ENCODE results near the gene KRTAP1-5. TPM values are rescaled to one million over a fixed set of nuclear protein-coding genes. Genes with fewer than 3 reads are reported as not detected.

The KRTAP1-5 gene
- total and polyA plus RNA-seq, 2 donors (not counting 3 experiments of a cell fraction or from before 2014, with no cell fraction given): not detected

DNA sequence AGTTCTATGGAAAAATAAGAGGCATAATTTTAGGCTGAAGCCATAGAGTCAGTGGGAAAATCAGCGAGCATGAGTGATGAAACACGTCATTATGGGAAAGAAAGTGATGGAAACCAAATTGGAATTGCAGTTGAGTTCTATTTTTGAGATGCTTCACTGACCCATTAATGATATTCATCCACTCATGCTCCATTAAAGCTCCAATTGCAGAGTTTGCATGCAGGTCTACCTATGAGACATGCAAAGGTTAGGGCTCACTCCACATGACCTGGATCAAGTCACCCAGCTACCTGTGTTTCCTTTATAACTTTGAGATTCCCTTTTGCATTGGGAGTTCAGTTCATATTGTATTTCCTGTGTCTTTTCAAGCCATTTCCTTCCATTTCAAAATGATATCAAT lies 46.7 kb upstream of the KRTAP1-5 start:
- intact Hi-C loops (cut with micrococcal nuclease): no loop called here
- no peak for DNase-seq (ENCODE audit: low read depth, low spot score)
- Histone ChIP-seq H3K27ac (ENCODE audit: insufficient read depth, low read depth, low read length) (no peak overlapping the region), H3K9me3 (replicated peaks; ENCODE audit: control insufficient read depth, insufficient read depth, low read length) (no peaks in the 10 kb centered on the region), H3K4me2 (ENCODE audit: insufficient read depth, low read length) (no peak overlapping the region), H3K36me3 (ENCODE audit: control insufficient read depth in 2 of 2, extremely low read depth in 1 of 2, insufficient read depth in 2 of 2, low read length in 2 of 2) (no peaks in the 10 kb centered on the region), H3K9me1 (replicated peaks; ENCODE audit: control insufficient read depth, extremely low read depth, insufficient read depth, low read length) (no peaks in the 10 kb centered on the region), H3K4me1 (ENCODE audit: control insufficient read depth, extremely low read depth, insufficient read depth, low read length) (no peaks in the 10 kb centered on the region), H4K20me1 (replicated peaks; ENCODE audit: control insufficient read depth, extremely low read depth, insufficient read depth, low read length) (no peaks in the 10 kb centered on the region), H3K27me3 (ENCODE audit: control insufficient read depth in 2 of 2, insufficient read depth in 2 of 2, low read length in 2 of 2) (no peaks in the 10 kb centered on the region), H2AFZ (ENCODE audit: low read depth, low read length) (no peak overlapping the region), H3K9ac (replicated peaks; ENCODE audit: extremely low read depth, insufficient read depth, low read length) (no peak overlapping the region), H3K4me3 (replicated peaks in 1 of 3; ENCODE audit: insufficient read depth in 1 of 3, low read depth in 1 of 3, low read length in 3 of 3) (no peak overlapping the region), H3K79me2 (ENCODE audit: control insufficient read depth, insufficient read depth, low read length) (no peaks in the 10 kb centered on the region)
- ChIA-PET POLR2A (no interaction called here), CTCF (no interaction called here)
- FAIRE-seq: no peak
- BruUV-seq (replicated peaks): no TSS peak
- TF ChIP-seq POLR2A (IDR thresholded peaks at IDR 0.05; ENCODE audit: low read depth, low read length): no peak
- TF ChIP-seq EZH2 (IDR thresholded peaks at IDR 0.05; ENCODE audit: borderline replicate concordance, low read depth, low read length, severe bottlenecking): no peak
- no peak for TF ChIP-seq JUN (IDR thresholded peaks at IDR 0.05; ENCODE audit: borderline replicate concordance, insufficient read depth, insufficient read length, low read depth)
- TF ChIP-seq MYC (IDR thresholded peaks at IDR 0.05; ENCODE audit: low read depth, low read length): no peak
- no peak for TF ChIP-seq CTCF (IDR thresholded peaks at IDR 0.05; ENCODE audit: extremely low read depth in 1 of 2, insufficient read depth in 1 of 2, low read depth in 1 of 2, low read length in 2 of 2)
- no peak for TF ChIP-seq GATA2 (IDR thresholded peaks at IDR 0.05; ENCODE audit: insufficient read depth, insufficient read length, low read depth, low read length)
- TF ChIP-seq, protein P1, sequence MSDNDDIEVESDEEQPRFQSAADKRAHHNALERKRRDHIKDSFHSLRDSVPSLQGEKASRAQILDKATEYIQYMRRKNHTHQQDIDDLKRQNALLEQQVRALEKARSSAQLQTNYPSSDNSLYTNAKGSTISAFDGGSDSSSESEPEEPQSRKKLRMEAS (IDR thresholded peaks at IDR 0.05; ENCODE audit: insufficient read depth, insufficient read length): no peak
- TF ChIP-seq FOS (IDR thresholded peaks at IDR 0.05; ENCODE audit: borderline replicate concordance, insufficient read depth, low read length): no peak
- TF ChIP-seq POLR2AphosphoS5 (IDR thresholded peaks at IDR 0.05; ENCODE audit: insufficient read depth, low read depth, low read length): no peak
- dilution Hi-C loops (cut with MboI; ENCODE audit: extremely low pct_ligation_motif_present, low sequenced_read_pairs): no loop called here

All from endothelial cell of umbilical vein (primary cell).